ENCODE results near the gene CNN1.
A peak's percentile ranks its signal among the peaks of the same experiment; 100 is the strongest.
"Not testable (repeated sequence)": the region's sequence is repeated elsewhere in the genome, so short reads cannot be mapped to it uniquely, and the experiment has no call there.

The CNN1 gene

DNA sequence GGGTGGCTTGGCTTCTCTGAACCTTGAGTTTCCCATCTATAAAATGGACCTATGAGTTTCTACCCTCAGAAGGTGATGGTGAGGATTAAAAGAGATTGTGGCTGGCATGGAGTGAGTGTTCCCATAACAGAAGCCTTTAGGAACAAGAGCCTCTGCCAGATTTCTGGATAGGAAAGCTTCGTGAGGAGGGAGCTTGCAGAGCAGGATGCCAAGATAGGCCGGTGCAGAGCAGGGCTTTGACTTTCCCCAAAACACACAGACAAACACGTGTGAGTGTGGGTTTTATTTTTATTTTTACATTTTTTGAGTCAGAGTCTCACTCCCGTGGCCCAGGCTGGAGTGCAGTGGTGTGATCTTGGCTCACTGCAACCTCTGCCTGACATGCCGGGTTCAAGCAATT is 3.7 kb upstream of the CNN1 start:
- no peak for DNase-seq

DNA sequence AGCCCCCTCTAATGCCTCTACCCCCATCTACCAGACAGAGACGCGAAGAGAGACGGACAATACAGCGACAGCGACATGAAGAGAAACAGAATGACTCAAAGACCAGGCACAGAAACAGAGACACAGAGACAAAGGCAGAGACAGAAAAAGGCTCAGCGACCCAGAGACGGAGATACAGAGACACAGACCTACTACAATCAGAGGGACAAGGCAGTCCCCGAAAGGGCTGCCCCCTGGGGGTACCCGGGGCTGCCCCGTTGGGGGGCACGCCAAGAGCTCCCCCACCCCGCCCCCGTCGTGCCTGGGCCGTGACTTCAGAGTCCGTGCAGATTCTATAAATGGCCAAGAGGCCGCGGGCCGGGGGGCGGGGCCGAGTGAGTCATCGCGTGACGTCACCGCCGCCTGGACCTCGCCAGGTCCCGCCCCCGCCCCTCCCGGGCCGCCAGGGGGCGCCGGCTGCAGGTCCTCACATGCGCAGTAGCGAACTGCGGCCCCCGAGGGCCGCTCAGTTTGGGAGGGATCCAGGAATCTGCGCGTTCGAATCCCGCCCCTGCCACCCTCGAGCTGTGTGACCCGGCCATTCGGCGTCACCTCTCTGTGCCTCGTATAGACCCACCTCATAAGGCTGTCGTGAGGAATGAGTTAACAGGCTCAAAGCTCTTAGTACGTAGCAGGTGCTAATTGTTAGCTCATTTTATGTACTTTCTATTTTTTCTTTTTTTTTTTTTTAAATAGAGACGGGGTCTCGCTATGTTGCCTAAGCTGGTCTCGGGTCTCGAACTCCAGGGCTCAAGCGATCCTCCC is 2.7 kb upstream of the CNN1 start:
- DNase-seq: peak; percentile 87

DNA sequence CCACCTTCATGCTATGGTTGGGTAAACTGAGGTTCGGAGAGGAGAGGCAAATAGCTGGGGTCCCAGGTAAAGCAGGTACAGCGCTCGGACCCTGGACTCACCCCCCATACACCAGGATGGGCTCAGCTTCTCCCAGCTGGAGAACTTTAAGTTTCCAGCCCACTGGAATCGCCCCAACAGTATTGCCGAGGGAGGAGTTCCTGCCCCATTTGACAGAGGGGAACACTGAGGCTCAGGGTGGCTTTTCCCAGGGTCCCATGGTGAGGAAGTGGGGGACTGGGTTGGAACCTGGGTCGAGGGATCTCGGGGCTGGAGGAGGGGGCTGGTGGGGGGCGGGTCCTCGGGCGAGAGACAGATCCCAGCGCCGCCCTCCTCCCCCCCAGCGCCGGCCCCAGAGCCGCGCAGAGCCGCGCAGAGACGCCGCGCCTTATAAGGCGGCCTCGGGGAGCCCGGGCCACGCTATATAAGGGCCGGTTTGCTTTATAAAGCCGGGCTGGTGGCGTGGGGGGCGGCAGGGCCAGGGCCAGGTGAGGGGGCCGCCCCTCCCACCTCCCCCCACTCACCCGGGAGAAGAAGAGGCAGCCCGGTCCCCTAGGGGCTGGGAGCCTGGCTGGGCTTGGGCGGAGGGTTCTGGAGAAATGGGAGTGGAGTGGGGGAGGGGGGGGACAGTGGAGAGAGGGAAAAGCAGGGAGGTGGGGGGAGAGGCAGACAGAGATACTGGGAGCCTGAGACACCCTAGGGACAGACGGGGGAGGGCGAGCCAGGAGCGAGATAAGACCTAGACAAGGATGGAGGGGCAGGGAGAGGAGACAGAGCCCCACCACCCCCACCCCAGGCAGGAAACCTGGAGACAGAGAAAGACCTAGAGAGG is 1.1 kb downstream of the CNN1 start:
- no peak for DNase-seq

DNA sequence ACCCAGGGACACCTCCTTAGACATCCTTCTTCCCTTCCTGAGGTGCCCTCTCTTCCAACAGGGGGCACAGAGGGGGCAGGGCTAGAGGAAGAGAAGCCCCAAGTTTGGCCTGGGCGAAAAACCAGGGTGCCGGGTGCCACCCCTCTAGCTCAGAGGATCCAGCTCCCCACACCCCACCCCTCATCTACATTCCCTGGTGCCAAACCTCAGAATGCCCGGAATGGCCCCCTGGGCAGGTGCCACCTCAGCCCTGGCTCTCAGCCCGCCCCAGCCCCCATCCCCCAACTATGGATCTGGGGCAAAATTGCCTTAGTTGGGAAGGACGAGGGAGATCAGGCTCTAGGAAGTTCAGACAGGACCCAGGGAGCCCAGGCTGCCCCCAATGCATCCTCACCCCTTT is 2.0 kb downstream of the CNN1 start:
- DNase-seq: no peak

DNA sequence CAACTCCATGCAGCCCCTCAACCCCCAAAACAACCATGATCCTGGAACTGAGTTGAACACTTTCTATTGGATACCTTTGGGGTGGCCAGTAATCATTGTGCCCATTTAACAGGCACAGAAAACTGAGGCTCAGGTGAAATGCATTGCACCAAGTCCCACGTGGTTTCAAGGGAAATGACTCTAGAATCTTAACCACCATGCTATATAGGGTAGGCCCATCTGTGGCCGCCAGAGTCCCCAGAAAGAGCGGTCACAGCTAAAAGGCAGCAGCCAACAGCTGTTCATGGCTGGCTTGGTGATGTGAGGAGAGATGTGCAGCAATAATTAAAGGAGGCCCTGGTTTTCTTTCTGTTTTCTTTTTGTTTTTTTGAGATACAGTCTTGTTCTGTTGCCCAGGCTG is 2.6 kb downstream of the CNN1 start:
- no peak for DNase-seq

DNA sequence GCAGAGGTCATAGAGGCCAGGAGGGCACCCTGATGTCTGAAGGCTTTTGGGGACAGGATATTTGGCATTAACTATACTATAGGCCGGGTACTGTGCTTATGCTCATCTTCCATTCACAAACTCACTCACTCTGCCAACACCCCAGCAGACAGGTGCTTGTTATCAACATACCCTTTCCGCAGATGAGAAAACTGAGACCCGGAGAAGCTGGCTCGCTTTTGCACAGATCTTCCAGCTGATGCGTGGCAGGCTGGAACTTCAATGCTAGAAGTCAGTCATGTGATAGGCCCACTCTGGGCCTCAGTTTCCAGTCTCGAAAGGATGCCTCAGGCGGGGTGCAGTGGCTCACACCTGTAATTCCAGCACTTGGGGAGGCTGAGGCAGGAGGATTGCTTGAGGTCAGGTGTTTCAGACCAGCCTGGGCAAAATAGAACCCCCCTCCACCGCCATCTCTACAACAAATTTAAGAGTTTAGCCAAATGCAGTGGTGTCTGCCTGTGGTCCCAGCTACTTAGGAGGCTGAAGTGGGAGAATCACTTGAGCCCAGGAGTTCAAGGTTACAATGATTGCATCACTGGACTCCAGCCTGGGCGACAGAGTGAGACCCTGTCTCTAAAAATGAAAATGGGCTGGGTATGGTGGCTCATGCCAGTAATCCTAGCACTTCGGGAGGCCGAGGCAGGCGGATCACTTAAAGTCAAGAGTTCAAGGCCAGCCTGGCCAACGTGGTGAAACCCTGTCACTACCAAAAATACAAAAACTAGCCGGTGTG is 9.5 kb downstream of the CNN1 start:
- DNase-seq: no peak

DNA sequence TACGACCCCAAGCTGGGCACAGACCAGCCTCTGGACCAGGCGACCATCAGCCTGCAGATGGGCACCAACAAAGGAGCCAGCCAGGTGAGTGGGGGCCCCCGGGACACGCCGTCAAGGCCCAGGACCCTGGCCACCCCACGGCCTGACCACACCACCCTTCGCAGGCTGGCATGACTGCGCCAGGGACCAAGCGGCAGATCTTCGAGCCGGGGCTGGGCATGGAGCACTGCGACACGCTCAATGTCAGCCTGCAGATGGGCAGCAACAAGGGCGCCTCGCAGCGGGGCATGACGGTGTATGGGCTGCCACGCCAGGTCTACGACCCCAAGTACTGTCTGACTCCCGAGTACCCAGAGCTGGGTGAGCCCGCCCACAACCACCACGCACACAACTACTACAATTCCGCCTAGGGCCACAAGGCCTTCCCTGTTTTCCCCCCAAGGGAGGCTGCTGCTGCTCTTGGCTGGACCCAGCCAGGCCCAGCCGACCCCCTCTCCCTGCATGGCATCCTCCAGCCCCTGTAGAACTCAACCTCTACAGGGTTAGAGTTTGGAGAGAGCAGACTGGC is 10.8 kb downstream of the CNN1 start:
- no peak for DNase-seq

DNA sequence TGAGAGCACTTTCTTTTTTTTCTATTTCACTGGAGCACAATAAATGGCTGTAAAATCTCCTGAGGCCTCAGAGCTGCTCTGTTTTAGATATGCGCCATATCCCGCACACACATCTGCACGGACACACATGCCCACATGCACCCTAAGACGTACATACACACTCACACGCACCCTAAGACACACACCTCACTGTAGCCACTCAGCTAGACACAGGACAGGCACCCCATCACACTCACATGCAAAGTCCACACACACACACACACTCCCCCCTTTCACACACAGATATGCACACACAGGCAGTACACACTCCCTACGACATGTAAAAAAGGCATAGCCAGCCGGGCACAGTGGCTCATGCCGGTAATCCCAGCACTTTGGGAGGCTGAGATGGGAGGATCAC is 11.6 kb downstream of the CNN1 start:
- no peak for DNase-seq

DNA sequence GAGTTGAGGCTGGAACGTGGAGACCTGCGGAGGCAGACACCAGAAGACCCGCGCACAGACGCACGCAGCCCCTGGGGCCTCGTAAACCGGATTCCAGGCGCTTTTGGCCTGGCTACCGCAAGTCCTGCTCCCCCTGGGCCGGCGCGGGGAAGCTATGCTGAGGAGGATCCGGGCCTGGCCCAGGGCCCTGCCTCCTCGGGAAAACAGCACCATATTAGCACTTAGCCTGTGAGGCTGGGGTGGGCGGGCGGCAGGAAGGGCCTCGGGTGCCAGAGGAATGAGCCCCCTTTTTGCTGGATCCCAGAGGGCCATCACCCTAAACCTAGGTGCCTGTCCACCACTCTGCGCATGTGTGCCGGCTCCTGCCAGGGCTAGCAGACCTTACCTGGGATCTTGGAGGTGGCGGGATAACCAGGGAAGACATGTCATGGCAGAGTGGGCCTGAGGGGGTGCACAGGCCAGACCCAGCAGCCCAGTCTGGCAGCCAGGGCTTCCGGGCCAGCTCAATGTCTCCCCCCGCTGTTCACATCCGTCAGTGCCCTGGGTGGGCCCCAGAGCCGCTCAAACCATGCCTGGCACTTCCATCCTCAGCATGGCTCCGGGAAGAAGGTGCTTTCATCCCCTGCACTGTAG is 13.1 kb downstream of the CNN1 start:
- DNase-seq: no peak

DNA sequence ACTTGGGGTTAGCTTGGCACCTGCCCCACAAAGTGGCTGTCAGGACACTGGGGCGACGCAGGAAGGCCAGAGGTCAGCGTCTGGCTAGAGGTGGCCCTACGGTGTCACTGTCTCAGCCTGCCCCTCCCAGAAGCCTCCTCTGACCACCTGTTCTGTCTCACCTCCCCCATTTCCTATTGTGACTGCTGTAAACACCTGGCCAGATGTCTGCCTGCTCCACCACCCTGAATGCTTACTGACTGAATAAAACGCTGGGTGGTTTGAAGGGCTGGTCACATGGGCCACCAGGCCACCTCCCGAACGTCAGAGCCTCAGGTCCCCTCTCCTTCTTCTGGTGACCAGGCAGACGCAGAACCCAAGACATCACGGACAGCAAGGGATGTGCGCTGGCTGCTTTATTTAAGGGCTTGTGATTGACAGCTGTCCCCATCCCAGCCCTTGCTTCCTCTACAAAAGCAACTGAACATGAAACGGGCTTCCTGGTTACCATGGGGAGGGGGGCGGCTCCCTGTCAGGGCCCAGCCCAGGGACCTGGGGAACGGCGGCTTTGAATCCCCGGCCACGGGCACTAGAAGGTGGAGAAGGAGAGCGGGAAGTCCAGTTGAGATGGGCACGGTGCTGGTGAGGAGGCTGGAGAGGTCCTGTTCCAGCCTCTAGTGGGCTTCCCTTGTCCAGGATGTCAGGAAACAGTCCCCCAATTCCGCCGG is 14.2 kb downstream of the CNN1 start:
- DNase-seq: no peak

DNA sequence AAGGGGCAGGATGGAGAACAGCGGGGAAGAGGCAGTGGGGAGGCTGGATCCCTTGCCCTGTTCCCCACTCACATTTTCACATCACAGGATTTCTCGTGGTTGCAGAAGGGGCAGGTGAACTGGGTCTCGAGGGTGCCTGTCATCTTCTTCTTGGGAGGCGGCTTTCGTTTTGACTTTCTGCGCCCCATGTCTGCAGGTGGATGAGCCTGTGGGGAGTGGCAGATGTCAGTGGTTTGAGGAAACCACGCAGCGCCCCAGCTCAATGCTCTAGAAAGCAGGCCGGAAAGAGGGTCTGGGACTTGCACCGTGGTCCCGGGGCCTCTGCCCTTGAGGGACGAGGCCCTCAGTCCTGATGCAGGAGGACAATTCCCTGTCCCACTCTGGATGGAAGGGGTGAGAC is 15.5 kb downstream of the CNN1 start:
- DNase-seq: no peak

DNA sequence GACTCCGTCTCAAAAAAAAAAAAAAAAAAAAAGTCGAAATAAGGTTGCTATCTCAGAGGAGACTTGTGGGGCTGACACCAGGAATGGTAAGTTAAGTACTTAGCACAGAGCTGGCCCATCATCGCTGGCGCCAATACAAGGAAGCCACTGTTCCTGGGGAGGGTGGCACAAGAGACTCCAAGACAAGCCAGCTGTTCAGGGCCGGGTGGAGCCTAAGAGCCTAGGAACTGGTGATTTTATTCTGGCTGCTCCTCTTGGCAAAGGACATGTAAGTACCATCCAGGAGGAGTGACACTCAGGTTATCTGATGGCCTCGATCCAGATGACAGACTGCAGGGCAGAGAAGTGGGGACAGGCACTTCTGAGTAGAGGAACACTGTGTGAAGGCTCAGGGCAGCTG is 16.6 kb downstream of the CNN1 start:
- no peak for DNase-seq

DNA sequence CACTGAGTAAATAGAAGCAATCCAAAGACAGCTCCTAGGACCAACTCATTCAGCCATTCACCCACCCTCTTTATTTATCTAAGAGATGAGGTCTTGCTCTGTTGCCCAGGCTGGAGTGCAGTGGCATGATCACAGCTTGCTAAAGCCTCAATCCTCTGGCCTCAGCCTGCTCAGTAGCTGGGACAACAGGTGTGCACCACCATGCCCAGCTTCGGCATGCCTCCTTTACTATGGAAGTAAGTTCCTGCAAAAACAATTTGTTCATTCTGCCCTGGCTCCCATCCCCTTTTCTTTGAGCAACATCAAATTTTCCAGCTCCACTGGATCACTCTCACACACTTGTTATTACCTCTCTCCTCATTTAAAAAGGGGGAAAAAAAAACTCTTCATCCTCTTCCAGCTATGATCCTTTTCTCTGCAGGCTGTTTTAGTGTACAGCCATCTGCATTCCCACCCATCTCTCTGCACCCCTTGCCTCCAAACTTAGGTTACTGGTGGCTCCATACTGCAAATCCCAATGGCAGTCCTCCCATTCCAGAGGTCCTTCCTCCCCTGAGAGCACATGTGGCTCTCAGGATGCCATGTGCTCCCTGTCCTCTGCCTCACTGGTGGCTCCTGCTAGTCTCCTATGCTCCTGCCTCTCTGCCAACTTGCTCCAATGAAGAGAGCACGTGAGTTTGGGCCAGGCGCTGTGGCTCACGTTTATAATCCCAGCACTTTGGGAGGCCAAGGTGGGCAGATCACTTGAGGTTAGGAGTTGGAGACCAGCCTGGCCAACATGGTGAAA is 18.2 kb downstream of the CNN1 start:
- DNase-seq: no peak

DNA sequence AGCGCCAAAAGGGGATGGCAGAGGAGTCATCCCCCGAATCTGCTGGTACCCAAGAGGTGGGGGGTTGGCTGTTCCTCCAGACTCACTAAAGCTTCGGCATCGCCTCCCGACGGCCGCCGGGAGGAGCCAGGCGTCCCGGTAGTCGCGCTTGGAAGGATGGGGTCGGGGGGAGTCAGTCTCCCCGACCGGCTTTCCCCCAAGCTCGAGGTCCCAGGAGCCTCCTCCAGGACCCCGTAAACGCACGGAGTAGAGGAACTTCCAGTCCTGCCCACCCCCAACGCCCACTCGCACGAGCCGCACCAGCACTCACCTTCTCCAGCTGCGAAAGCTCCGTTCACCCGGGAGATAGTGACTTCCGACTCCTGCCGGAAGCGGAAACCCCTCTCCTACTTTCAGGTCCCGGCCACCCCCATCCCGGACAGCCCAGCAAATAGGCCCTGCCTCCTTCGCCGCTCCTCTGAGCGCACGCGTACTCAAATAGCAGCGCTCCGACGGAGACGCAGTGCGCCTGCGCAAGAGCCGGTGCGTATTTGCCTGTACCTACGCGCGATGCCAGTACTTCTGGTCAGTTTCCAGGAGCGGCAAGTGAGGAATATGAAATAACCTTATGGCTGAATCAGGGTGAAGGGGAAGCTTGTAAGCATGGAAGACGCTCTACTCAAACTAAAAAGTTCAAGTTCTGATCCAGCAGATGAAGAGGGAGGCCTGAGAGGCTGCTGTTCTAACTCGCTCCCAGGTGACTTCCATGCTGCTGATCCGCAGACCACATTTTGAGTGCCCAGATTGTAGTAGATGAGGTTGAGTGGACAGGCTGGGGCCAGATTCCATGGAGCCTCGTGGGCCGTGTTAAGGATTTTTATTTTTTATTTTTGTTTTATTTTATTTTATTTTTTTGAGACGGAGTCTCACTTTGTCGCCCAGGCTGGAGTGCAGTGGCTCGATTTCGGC is 20.5 kb downstream of the CNN1 start, which contains the start of gene ELOF1:
Gene ELOF1 (minus strand): TSS at position 350 of the 948 bp plus-strand sequence. CDS start 4,883 bp downstream, outside the sequence.
- DNase-seq: peak; percentile 99

DNA sequence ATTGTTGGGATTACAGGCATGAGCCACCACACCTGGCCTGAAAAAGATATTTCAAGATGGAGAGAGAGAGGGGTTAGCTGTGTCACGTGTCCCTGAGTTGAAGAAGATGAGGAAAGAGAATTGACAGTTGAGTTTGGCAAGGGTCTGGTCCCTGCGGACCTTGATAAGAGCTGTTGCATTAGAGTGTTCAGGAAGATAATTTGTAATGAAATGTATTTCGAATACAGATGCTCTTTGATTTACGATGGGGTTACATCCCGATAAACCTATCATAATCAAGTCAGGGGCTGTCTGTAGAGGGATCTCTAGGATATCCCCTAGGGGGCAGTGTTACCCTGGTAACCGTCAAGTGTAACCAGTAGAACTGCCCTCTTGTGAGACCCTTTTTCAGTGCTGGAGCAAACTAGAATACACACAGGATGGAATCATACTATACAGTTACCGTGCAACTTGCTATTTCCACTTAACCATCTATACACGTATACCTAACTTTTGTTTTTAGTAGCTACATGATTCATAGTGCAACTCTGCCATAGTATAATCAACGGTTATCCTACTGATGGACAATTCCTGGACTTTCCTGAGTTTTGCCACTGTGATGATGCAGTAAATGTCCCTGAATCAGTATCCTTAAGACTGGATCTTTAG is 21.9 kb downstream of the CNN1 start:
- DNase-seq: peak; percentile 66

DNA sequence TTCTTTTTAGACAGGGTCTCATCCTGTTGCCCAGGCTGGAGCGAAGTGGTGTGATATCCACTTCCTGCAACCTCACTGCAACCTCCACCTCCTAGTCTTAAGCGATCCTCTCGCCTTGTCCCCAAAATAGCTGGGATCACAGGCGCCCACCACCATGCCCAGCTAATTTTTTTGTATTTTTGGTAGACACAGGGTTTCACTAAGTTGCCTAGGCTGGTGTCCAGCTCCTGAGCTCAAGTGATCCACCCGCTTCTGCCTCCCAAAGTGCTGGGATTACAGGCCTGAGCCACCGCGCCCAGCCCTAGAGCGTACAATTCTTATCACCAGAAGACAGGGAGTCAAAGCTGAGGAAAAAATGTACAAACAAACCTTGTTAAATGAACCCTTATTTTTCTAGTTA is 24.9 kb downstream of the CNN1 start:
- DNase-seq: no peak

DNA sequence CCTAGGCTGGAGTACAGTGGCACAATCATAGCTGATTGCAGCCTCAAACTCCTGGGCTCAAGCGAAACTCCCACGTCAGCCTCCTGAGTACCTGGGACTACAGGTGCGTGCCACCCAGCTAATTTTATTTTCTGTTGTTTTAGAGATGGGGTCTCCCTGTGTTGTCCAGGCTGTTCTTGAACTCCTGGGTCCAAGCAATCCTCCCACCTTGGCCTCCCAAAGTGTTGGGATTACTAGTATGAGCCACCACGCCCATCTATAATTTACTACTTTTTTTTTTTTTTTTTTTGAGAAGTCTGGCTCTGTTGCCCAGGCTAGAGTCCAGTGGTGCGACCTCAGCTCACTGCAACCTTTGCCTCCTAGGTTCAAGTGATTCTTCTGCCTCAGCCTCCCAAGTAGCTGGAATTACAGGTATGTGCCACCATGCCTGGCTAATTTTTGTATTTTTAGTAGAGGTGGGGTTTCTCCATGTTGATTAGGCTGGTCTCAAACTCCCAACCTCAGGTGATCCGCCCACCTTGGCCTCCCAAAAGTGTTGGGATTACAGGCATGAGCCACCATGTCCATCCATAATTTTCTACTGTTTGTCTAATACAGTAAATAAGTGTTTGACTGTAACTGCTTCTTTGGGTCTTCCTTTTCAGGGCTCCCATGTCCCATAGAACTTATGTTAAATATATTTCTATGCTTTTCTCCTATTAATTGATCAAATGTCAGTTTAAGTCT is 25.6 kb downstream of the CNN1 start:
- DNase-seq: not testable (repeated sequence)

DNA sequence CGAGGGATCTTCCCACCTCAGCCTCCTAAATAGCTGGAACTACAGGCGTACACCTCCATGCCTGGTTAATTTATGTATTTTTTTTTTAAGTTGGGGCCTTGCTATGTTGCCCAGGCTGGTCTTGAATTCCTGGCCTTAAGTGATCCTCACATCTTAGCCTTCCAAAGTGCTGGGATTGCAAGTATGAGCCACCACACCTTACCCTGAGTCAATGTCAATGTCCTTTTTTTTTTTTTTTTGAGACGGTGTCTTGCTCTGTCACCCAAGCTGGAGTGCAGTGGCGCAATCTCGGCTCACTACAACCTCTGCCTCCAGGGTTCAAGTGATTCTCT is 27.0 kb downstream of the CNN1 start:
- not testable (repeated sequence) for DNase-seq

DNA sequence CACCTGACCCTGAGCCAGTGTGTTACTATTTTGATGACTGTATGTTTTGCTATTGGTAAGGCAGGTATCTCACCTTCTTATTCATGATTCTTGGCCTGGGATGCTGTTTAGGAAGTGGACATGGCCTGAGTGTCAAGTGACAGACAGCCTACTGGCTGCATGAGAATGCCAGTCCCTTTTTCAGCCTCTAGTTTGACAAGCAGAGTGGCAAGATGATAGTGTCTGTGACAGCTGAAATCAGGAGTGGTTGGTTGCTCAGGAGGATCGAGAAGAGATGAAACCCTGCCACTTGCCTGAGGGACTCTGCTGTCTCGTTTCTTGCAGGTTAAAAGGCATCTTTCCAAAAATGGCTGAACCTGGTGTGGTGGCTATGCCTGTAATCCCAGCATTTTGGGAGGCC is 27.5 kb downstream of the CNN1 start:
- DNase-seq: no peak
